Activated CD8-positive, alpha-beta memory T cell treated with anti-CD3 and anti-CD28 coated beads, Interleukin-2, amount 50 U/mL, for 24 hours (primary cell): ENCODE data around the gene MAP1S.

Experiments used
- DNase-seq: peaks from one replicate; pipeline ENCODE4 v3.0.0-alpha.2; 2020; ENCODE audit errors: extremely low read depth

The MAP1S gene

GRCh38 chr19:17718947-17719711 is at the start of gene MAP1S:
Gene MAP1S, plus strand, starts transcription at chr19:17719480. Its CDS starts 23 bp downstream, at chr19:17719503.
- DNase-seq = peak; percentile 15

DNA sequence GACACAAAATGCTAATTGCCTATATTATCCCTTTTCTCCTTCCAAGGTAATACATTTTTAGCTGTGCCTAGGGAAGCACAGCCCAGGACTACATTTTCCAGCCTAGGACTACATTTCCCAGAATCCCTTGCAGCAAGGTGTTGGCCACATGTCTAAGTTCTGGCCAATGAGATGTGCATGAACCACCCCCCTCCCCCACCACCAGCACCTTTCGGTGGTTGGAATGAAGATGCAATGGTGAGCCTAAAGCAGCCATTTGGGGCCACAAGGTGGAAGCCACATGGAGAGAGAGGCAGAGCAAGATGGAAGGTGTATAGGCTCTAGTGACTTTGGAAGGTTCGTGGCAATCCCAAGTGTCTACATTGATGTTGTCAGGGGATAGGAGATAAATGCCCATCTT is 47.4 kb upstream of the MAP1S start:
- no peak for DNase-seq

GRCh38 chr19:17673937-17674799 is 45.1 kb upstream of the MAP1S start:
- no peak for DNase-seq

DNA sequence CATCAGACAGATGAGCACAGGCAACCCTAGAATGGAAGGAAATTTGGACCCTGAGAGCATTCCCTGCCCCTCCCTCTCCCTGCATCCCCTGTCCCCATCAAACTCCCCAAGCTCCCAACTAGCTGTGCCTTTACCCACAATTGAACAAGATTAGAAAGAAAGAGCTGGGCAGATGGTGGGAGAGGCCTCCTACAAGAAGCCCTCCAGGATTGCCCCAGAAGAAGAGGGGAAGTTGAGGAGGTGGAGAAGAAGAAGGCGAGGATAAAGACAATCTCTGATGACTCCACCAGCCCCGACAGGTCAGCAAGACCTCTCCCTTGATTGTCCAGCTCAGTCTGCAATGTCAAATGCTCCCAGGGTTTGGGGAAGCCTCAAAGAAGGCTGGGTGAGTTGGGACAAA is 43.0 kb upstream of the MAP1S start:
- no peak for DNase-seq

- DNase-seq = no peak
Observed at GRCh38 chr19:17677002-17677401, 42.3 kb upstream of the MAP1S start.

- no peak for DNase-seq
Observed at GRCh38 chr19:17678836-17679235, 40.4 kb upstream of the MAP1S start.

DNA sequence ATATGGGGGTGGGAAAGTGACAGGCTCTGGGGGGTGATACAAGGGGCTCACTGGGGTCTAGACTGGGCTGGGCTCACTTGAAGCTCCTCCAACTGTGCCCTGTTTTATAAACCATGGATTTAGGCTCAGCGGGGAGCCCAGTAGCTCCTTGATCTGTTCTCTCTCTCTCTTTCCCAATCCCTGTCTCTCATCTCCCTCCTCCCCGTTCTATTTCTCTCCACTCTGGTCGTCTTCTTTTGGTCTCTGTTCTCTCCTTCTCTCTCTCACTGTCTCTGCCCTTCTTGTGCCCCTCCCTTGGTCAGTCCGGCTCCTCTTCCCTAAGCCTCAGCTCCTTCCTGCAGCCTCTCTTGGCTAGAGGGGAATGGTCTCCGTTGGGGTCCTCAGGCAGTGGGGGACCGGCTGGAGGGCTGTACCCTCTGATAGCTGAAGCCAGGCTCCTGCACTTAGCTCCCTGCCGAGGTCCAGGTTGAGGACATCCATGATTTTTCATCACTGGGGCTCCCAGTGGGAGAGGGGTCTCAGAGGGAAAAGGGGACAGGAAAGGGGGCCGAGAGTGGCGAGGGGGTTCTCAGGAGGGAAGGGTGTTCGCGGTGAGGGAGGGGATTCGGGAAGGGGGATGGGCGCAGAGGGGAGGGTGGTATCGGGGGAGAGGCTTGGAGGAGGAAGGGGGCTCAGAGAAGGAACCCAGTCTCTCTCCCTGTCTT is 39.6 kb upstream of the MAP1S start:
- DNase-seq = no peak

DNA sequence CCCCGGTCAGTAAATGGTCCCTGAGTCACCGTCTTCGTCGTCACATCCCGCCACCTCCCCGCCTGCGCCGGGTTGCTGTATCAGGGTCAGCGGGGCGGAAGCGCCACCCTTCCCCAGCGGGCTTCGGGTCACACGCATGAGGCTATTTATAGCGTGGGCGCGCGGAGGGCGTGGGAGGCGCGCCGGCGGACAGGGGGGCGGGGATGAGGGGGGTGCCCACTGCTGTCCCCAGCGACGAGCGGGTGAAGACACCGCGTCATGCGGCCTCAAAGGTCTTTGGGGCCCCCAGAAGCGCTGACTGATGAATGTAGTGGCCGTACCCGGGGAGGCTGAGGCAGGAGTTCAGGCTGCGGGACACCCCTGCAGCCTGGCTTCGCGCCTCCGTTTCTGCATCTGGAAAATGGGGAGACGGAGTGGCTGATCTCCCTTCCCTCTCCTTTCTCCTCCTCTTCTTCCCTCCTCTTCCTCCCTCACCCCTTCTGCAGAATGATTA is 39.0 kb upstream of the MAP1S start:
- DNase-seq = peak; percentile 23

GRCh38 chr19:17681505-17682125 is 37.7 kb upstream of the MAP1S start:
- no peak for DNase-seq

DNA sequence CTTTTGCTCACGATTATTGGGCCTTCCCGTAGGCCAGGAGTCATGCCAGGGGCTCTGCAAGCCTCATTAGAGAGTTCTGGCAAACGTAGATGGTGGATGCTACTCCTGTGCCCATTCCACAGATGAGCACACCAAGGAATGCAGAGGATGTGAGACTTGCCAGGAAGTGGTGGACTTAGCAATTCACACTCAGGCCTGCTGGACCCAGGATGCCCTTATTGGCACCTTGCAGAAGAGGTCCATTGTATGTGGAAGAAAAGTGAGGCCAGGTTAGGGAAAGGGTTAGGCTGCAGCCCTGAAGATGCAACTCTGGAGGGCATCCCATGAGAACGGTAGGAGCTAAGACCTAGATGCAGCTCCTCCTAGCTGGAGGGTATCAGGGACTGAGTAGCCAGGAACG is 37.0 kb upstream of the MAP1S start:
- no peak for DNase-seq

- DNase-seq = no peak
Observed at GRCh38 chr19:17683078-17683477, 36.2 kb upstream of the MAP1S start.

DNA sequence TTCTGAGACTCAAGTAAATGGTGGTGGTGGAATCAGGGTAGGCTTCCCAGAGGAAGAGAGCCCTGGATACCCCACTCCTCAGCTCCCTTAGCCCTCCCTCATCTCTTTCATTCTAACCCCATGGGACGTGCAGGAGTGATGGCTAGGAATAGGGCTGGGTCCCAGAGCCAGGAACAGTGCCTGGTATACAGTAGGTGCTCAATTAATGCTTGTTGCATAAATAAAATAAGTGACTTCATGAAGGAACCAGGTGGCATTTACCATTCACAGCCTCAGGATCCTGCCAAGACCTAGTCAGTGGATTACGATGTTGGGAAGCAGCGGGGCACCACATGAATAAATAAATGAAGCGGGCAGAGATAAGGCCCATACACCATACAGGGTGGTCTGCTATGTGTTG is 35.0 kb upstream of the MAP1S start:
- no peak for DNase-seq

- no peak for DNase-seq
Observed at GRCh38 chr19:17685451-17686022, 33.7 kb upstream of the MAP1S start.

- DNase-seq = no peak
Observed at GRCh38 chr19:17686023-17686521, 33.2 kb upstream of the MAP1S start.

- no peak for DNase-seq
Observed at GRCh38 chr19:17686592-17687024, 32.7 kb upstream of the MAP1S start.

DNA sequence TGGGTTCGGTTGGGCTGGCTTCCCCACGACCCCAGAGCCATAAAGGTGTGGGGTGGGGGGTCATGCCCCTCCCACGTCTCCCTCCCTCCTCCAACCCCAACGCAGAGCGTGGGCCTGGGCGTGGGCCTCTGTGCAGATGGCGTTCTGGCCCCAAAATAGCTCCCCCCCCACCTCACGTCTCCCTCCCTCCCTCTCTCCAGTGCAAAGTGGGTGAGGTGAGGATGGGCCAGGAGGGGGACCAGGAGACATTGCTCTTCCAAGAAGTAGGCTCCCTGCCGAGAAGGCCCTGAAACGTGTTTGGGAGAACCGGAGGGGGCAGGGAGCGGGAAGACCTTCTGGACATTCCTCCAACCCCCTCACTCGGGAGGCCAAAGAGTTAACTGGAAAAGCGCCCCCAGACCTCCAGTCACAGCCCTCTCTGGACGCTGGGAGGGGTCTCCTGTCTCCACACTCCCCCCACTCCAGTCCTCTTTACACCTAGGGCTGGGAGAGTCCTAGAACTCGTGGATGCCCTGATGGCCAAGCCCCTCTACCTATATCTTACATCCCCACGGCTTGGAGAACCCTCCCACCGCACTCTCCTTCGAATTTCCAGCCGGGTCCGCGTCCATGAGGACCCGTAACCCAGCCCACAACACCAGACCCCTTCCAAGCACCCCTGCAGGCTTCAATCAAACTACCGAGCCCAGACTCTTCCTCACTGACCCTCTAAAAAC is 32.0 kb upstream of the MAP1S start:
- no peak for DNase-seq

GRCh38 chr19:17687857-17688784 is 31.2 kb upstream of the MAP1S start, which contains the start of gene UNC13A:
Gene UNC13A, minus strand, starts transcription at chr19:17688354. Its CDS starts 155 bp downstream, at chr19:17688199.
- peak; percentile 6 for DNase-seq

DNA sequence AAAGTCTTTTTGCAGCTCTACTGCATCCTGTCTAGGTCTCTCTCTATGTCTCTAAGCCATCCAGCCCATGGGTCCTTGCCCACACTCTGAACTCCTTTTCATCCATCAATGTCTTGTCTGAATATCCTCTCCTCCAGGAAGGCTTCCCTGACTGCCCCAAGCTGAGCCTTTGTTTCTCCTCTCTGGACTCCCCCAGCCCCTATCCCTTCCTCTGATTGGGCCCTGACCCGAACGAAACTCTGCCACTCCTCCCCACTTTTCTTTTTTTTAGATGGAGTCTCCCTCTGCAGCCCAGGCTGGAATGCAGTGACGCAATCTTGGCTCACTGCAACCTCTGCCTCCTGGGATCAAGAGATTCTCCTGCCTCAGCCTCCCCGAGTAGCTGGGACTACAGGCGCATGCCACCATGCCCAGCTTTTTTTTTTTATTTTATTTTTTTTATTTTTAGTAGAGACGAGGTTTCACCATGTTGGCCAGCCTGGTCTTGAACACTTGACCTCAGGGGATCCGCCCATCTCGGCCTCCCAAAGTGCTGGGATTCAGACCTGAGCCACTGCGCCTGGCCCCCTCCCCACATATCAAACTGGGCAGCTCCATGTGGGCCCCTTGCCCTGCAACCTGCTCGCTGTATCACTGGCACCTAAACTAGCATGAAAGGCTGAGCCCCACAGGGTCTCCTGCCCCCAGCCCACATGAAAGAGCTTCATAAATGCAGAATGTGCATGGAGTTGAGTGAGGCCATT is 30.3 kb upstream of the MAP1S start:
- DNase-seq = no peak

GRCh38 chr19:17692566-17692965 is 26.7 kb upstream of the MAP1S start:
- DNase-seq = no peak
